Endothelial cell (in vitro differentiated cells): ENCODE data around the gene YY1. TPM values are rescaled to one million over a fixed set of nuclear protein-coding genes. Genes with fewer than 3 reads are reported as not detected.

Experiments used
- DNase-seq: peaks from one replicate; pipeline ENCODE4 v3.0.0; 2021; ENCODE audit warnings: low spot score
- H3K27ac Mint-ChIP-seq: one replicate; pipeline ENCODE4 v1.8.0; 2021; ENCODE audit warnings: mixed read lengths, inconsistent platforms; ENCODE audit not compliant: unreplicated experiment
- H3K27me3 Mint-ChIP-seq: one replicate; pipeline ENCODE4 v1.8.0; 2021; ENCODE audit warnings: mild to moderate bottlenecking, moderate library complexity, mixed read lengths, inconsistent platforms; ENCODE audit not compliant: unreplicated experiment
- H3K36me3 Mint-ChIP-seq: one replicate; pipeline ENCODE4 v1.8.0; 2021; ENCODE audit warnings: mild to moderate bottlenecking, low read depth, mixed read lengths, inconsistent platforms; ENCODE audit not compliant: unreplicated experiment
- H3K4me1 Mint-ChIP-seq: one replicate; pipeline ENCODE4 v1.8.0; 2021; ENCODE audit warnings: mild to moderate bottlenecking, mixed read lengths, inconsistent platforms; ENCODE audit not compliant: unreplicated experiment
- H3K4me3 Mint-ChIP-seq: one replicate; pipeline ENCODE4 v1.8.0; 2021; ENCODE audit warnings: mild to moderate bottlenecking, mixed read lengths, inconsistent platforms; ENCODE audit not compliant: unreplicated experiment
- H3K9me3 Mint-ChIP-seq: one replicate; pipeline ENCODE4 v1.8.0; 2021; ENCODE audit warnings: mixed read lengths, inconsistent platforms; ENCODE audit not compliant: unreplicated experiment
- total RNA-seq: library from RNA; stranded (reverse); fragmentation: NEBNext Ultra II Directional; extraction: Animal tissue kit (Norgen Biotek cat#: 25700); gene quantifications from one replicate; pipeline ENCODE4 v1.2.1, GENCODE V29; 2021; ENCODE audit not compliant: unreplicated experiment
- TF ChIP-seq, protein P1 (sequence below): fragments of 200-600 bp; sonication (generic); IDR thresholded peaks from one replicate; pipeline ENCODE4 v1.5.0; 2021; ENCODE audit warnings: antibody characterized with exemption; ENCODE audit not compliant: unreplicated experiment

YY1 gene
- total RNA-seq, 1 donor from 2014 or later: 81.7 TPM

DNA sequence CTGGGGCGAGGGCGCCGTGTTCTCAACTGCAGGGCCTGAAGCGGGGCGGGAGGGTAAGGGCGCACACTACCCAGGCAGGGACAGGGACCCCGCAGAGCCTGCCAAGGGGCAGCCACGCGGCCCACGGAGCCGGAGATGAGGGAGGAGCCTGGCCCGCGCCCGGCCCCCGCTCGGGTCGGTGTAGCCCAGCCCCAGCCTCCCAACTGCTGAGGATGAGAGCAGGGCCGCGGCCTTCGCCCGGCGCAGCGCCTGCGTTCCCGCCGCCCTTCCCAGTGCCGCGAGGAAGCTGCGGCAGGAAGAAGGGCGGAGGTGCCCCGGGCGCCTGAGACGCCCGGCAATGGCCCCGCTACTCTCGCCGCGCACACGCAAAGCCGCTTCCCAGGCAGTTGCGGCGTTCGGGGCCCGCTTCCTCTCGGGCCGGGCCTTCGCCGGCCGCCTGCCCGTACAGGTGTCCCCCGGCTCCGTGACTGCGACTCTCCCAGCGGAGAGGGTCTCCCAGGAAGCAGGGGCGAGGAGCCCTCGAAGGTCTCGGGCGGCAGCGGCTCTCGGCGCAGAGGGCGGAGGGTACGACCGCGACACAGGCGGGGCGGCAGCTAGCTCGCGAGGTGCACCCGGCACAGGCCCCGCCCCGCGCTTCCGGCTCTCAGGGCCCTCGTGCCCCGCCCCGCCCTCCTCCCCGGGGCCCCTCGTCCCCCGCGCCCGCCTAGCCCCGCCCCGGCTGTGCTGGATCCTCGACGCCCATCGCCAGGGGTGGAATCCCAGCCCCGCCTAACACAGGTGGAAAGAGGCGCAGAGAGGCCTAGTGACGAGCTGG lies 24.8 kb upstream of the YY1 start:
- Mint-ChIP-seq H3K4me1 (peaks cover 14% of the 10 kb centered on the region), H3K9me3 (no peaks in the 10 kb centered on the region), H3K4me3 (peak overlapping the region; percentile 80), H3K36me3 (peaks cover 2% of the 10 kb centered on the region), H3K27me3 (peaks cover 8% of the 10 kb centered on the region), H3K27ac (no peak overlapping the region)
- TF ChIP-seq, protein P1, sequence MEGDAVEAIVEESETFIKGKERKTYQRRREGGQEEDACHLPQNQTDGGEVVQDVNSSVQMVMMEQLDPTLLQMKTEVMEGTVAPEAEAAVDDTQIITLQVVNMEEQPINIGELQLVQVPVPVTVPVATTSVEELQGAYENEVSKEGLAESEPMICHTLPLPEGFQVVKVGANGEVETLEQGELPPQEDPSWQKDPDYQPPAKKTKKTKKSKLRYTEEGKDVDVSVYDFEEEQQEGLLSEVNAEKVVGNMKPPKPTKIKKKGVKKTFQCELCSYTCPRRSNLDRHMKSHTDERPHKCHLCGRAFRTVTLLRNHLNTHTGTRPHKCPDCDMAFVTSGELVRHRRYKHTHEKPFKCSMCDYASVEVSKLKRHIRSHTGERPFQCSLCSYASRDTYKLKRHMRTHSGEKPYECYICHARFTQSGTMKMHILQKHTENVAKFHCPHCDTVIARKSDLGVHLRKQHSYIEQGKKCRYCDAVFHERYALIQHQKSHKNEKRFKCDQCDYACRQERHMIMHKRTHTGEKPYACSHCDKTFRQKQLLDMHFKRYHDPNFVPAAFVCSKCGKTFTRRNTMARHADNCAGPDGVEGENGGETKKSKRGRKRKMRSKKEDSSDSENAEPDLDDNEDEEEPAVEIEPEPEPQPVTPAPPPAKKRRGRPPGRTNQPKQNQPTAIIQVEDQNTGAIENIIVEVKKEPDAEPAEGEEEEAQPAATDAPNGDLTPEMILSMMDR: no peak
- peak; percentile 79 for DNase-seq

DNA sequence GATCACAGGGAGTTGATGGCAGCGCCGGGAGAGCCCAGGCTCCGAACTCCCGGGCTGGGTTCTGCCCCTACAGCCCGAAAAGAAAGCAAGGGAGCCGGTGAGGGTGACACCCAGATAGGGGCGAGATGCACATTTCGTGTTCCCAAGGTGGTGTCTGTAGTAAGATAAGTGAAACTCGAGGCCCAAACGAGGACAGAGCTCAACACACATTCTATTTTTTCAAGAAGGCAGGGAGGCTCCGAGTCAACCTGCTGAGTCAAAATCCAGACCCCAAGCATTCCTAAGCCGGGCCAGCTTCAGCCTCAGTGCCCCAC lies 24.2 kb upstream of the YY1 start:
- H3K36me3 Mint-ChIP-seq: peaks cover 4% of the 10 kb centered on the region
- H3K27ac Mint-ChIP-seq: no peak overlapping the region
- TF ChIP-seq, protein P1: no peak
- H3K27me3 Mint-ChIP-seq: peaks cover 8% of the 10 kb centered on the region
- no peak for DNase-seq
- peaks cover 12% of the 10 kb centered on the region for H3K4me1 Mint-ChIP-seq
- peak overlapping the region; percentile 80 for H3K4me3 Mint-ChIP-seq
- H3K9me3 Mint-ChIP-seq: no peaks in the 10 kb centered on the region

DNA sequence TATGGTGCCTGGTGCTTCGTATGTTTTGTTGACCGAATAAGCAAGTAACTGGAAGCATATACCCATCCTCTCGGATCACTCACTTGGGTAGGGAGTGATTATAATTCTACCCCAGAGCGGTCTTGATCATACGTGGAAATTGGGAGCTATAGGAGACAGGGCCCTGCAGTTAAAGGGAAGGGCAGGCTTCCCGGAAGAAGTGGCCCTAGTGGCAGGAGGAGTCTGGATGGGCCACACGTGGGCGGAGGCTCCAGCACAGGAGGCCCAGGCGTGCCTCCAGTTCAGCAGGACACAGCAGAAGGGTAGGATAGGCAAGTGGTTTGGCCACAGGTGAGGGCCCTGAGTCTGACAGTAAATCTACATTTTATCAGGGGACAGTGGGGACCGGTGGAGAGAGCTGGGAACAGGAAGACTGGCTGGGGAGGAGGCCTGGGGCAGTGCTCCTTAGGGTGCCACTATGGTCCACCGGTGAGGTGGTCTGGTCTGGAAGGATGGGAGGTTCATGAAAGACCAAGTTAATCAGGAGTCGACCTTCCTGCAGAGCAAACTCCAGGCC lies 23.5 kb upstream of the YY1 start:
- peaks cover 4% of the 10 kb centered on the region for H3K36me3 Mint-ChIP-seq
- no peak for DNase-seq
- TF ChIP-seq, protein P1: no peak
- peaks cover 10% of the 10 kb centered on the region for H3K4me1 Mint-ChIP-seq
- H3K9me3 Mint-ChIP-seq: no peaks in the 10 kb centered on the region
- H3K4me3 Mint-ChIP-seq: no peak overlapping the region
- peak overlapping the region; percentile 81 for H3K27ac Mint-ChIP-seq
- peaks cover 6% of the 10 kb centered on the region for H3K27me3 Mint-ChIP-seq

DNA sequence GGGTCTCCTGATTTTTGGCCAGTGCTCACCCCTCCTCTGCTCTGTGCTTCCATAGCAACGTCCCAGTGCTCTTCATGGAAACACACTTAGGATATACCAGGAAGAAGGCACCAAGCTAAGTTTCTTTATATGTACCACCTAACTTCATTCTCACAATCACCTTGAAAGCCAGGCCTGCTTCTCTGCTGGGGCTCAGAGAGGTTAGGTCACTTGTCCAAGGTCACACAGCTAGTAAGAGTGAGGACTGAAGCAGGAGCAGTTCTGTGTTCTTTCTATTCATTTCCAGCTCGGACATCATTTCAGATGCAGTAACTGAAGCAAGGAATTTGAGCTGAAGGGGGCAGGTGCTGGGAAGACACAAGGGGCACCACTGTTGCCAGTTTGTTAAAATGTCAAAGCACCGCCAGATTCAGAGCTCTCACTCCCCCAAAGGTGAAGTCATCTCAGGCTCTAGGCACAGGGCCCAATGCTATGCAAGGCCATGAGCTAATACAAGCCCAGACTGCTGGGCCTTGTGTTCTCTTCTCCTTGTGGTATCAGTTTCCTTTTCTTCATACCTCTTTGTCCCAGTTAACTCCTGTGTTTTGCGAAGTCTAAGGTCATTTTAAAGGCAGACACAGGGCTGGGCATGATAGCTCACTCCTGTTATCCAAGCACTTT lies 19.7 kb upstream of the YY1 start:
- no peak overlapping the region for H3K4me3 Mint-ChIP-seq
- no peak for DNase-seq
- TF ChIP-seq, protein P1: no peak
- peaks cover 4% of the 10 kb centered on the region for H3K36me3 Mint-ChIP-seq
- H3K4me1 Mint-ChIP-seq: peaks cover 24% of the 10 kb centered on the region
- peaks cover 5% of the 10 kb centered on the region for H3K27me3 Mint-ChIP-seq
- H3K27ac Mint-ChIP-seq: no peak overlapping the region
- no peaks in the 10 kb centered on the region for H3K9me3 Mint-ChIP-seq
